ENCODE measurements around the gene ATP9B.
"Not testable (repeated sequence)": the region's sequence is repeated elsewhere in the genome, so short reads cannot be mapped to it uniquely, and the experiment has no call there.

Gene ATP9B

GRCh38 chr18:79368681-79369080, 299.5 kb downstream of the ATP9B start:
- DNase-seq (ENCODE audit: insufficient read length, low spot score) (no peak), FAIRE-seq (no peak)
- no peak for TF ChIP-seq POLR2A (IDR thresholded peaks at IDR 0.05; ENCODE audit: low read depth, low read length)

- TF ChIP-seq POLR2A (IDR thresholded peaks at IDR 0.05; ENCODE audit: low read depth, low read length): no peak
- DNase-seq (ENCODE audit: insufficient read length, low spot score) (no peak), FAIRE-seq (no peak)
Measured at GRCh38 chr18:79371561-79372121, 302.4 kb downstream of the ATP9B start.

- DNase-seq (ENCODE audit: insufficient read length, low spot score) (no peak), FAIRE-seq (no peak)
- no peak for TF ChIP-seq POLR2A (IDR thresholded peaks at IDR 0.05; ENCODE audit: low read depth, low read length)
Measured at GRCh38 chr18:79372461-79372860, 303.3 kb downstream of the ATP9B start.

- TF ChIP-seq POLR2A (IDR thresholded peaks at IDR 0.05; ENCODE audit: low read depth, low read length): no peak
- FAIRE-seq (no peak), DNase-seq (ENCODE audit: insufficient read length, low spot score) (no peak)
Measured at GRCh38 chr18:79372991-79373390, 303.8 kb downstream of the ATP9B start.

- no peak for TF ChIP-seq POLR2A (IDR thresholded peaks at IDR 0.05; ENCODE audit: low read depth, low read length)
- no peak for DNase-seq (ENCODE audit: insufficient read length, low spot score)
- FAIRE-seq: no peak
Measured at GRCh38 chr18:79373736-79374135, 304.5 kb downstream of the ATP9B start.

GRCh38 chr18:79374408-79375171, 305.4 kb downstream of the ATP9B start:
- no peak for TF ChIP-seq POLR2A (IDR thresholded peaks at IDR 0.05; ENCODE audit: low read depth, low read length)
- FAIRE-seq: no peak
- DNase-seq (ENCODE audit: insufficient read length, low spot score): no peak

- DNase-seq (ENCODE audit: insufficient read length, low spot score): no peak
- TF ChIP-seq POLR2A (IDR thresholded peaks at IDR 0.05; ENCODE audit: low read depth, low read length): no peak
- no peak for FAIRE-seq
Measured at GRCh38 chr18:79375441-79376154, 306.4 kb downstream of the ATP9B start.

GRCh38 chr18:79376661-79377060, 307.5 kb downstream of the ATP9B start:
- not testable (repeated sequence) for FAIRE-seq; DNase-seq (ENCODE audit: insufficient read length, low spot score)

- DNase-seq (ENCODE audit: insufficient read length, low spot score): no peak
- FAIRE-seq: no peak
- no peak for TF ChIP-seq POLR2A (IDR thresholded peaks at IDR 0.05; ENCODE audit: low read depth, low read length)
Measured at GRCh38 chr18:79377187-79377891, 308.1 kb downstream of the ATP9B start.

GRCh38 chr18:79378536-79379250, 309.5 kb downstream of the ATP9B start:
- no peak for TF ChIP-seq POLR2A (IDR thresholded peaks at IDR 0.05; ENCODE audit: low read depth, low read length)
- no peak for DNase-seq (ENCODE audit: insufficient read length, low spot score)

GRCh38 chr18:79379251-79379905, 310.2 kb downstream of the ATP9B start:
- no peak for DNase-seq (ENCODE audit: insufficient read length, low spot score)
- no peak for TF ChIP-seq POLR2A (IDR thresholded peaks at IDR 0.05; ENCODE audit: low read depth, low read length)
- no peak for FAIRE-seq

More at GRCh38 chr18:79378536-79379250, 309.5 kb downstream of the ATP9B start:
- FAIRE-seq: no peak

GRCh38 chr18:79379931-79380815, 311.0 kb downstream of the ATP9B start:
- TF ChIP-seq POLR2A (IDR thresholded peaks at IDR 0.05; ENCODE audit: low read depth, low read length): no peak
- FAIRE-seq: no peak
- DNase-seq (ENCODE audit: insufficient read length, low spot score): no peak

All from H54 (cell line).